Jurkat, Clone E6-1 (cell line): ENCODE measurements around the gene GRIK3.
"Not testable (repeated sequence)": the region's sequence is repeated elsewhere in the genome, so short reads cannot be mapped to it uniquely, and the experiment has no call there.

ENCODE experiments used
- DNase-seq: peaks from one replicate; pipeline ENCODE4 v3.0.0-alpha.2; 2011; ENCODE audit warnings: low read depth, low spot score
- H3K4me3 ChIP-seq: 2 replicates; pipeline ENCODE4 v1.5.1; 2011; ENCODE audit warnings: mild to moderate bottlenecking, low read length, control low read depth, moderate library complexity

GRIK3 gene

GRCh38 chr1:36768486-36769178, 265.7 kb downstream of the GRIK3 start:
- DNase-seq = no peak
- no peak overlapping the region for H3K4me3 ChIP-seq

GRCh38 chr1:36767429-36767828, 266.9 kb downstream of the GRIK3 start:
- H3K4me3 ChIP-seq, DNase-seq: not testable (repeated sequence)

GRCh38 chr1:36766481-36766880, 267.8 kb downstream of the GRIK3 start:
- no peak overlapping the region for H3K4me3 ChIP-seq
- DNase-seq = no peak

- H3K4me3 ChIP-seq = no peak overlapping the region
- no peak for DNase-seq
Observed at GRCh38 chr1:36765785-36766300, 268.5 kb downstream of the GRIK3 start.

- DNase-seq = no peak
Observed at GRCh38 chr1:36764798-36765197, 269.5 kb downstream of the GRIK3 start.

GRCh38 chr1:36763771-36764170, 270.5 kb downstream of the GRIK3 start:
- H3K4me3 ChIP-seq = no peak overlapping the region
- DNase-seq = no peak

More at GRCh38 chr1:36764798-36765197, 269.5 kb downstream of the GRIK3 start:
- no peak overlapping the region for H3K4me3 ChIP-seq

- DNase-seq = no peak
- H3K4me3 ChIP-seq = no peak overlapping the region
Observed at GRCh38 chr1:36762174-36762573, 272.1 kb downstream of the GRIK3 start.

GRCh38 chr1:36761113-36761512, 273.2 kb downstream of the GRIK3 start:
- DNase-seq = no peak
- H3K4me3 ChIP-seq = no peak overlapping the region

GRCh38 chr1:36760081-36760480, 274.2 kb downstream of the GRIK3 start:
- no peak for DNase-seq
- no peak overlapping the region for H3K4me3 ChIP-seq

- no peak for DNase-seq
- no peak overlapping the region for H3K4me3 ChIP-seq
Observed at GRCh38 chr1:36759355-36759754, 275.0 kb downstream of the GRIK3 start.

- no peak overlapping the region for H3K4me3 ChIP-seq
- DNase-seq = no peak
Observed at GRCh38 chr1:36755303-36756230, 278.7 kb downstream of the GRIK3 start.

- H3K4me3 ChIP-seq = no peak overlapping the region
- DNase-seq = no peak
Observed at GRCh38 chr1:36754366-36754765, 279.9 kb downstream of the GRIK3 start.

GRCh38 chr1:36753451-36753850, 280.9 kb downstream of the GRIK3 start:
- no peak for DNase-seq
- no peak overlapping the region for H3K4me3 ChIP-seq

- DNase-seq = no peak
- H3K4me3 ChIP-seq = no peak overlapping the region
Observed at GRCh38 chr1:36752891-36753361, 281.4 kb downstream of the GRIK3 start.

- DNase-seq = no peak
- H3K4me3 ChIP-seq = no peak overlapping the region
Observed at GRCh38 chr1:36752431-36752830, 281.9 kb downstream of the GRIK3 start.

- H3K4me3 ChIP-seq = no peak overlapping the region
- no peak for DNase-seq
Observed at GRCh38 chr1:36751525-36751924, 282.8 kb downstream of the GRIK3 start.

GRCh38 chr1:36748466-36748865, 285.8 kb downstream of the GRIK3 start:
- H3K4me3 ChIP-seq = no peak overlapping the region
- no peak for DNase-seq
